HEK293 (cell line): Measurements from ENCODE around the gene VAMP8.

Experiments
- CTCF ChIP-seq: fragments of 450-650 bp; formaldehyde crosslinking; IDR thresholded peaks from 2 replicates; pipeline ENCODE4 v1.5.1; 2016; ENCODE audit warnings: missing biosample characterization, missing genetic modification characterization
- ZFHX2 ChIP-seq: fragments of 450-650 bp; formaldehyde crosslinking; conservative IDR thresholded peaks from 2 replicates; pipeline ENCODE4 v1.5.1; 2016; ENCODE audit warnings: missing biosample characterization, missing genetic modification characterization
- ZNF549 ChIP-seq: fragments of 450-650 bp; IDR thresholded peaks from 2 replicates; pipeline ENCODE4 v1.5.1; 2018; ENCODE audit warnings: missing biosample characterization, missing genetic modification characterization, mild to moderate bottlenecking, inconsistent platforms, moderate library complexity
- TF ChIP-seq, protein P1 (sequence below): fragments of 450-650 bp; formaldehyde crosslinking; IDR thresholded peaks from 2 replicates; pipeline ENCODE4 v1.5.1; 2016; ENCODE audit warnings: missing biosample characterization, missing genetic modification characterization

DNA sequence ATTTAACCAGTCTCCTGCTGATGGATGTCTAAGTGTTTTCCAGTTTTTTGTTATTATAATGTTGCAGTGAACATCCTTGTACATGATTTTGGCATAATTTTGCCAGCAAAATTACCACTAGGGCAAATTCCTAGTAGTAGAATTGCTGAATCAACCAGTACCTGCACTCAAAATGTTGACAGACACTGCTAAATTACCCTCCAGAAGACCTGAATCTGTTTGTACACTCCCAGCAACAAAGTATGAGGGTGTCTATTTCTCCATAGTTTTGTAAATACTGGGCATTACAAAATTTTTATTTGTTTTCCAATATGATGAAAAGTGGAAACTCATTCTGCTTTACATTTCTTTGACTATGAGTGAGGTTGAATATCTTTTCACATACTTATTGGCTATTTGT lies 49.6 kb upstream of the VAMP8 start:
- no peak for TF ChIP-seq CTCF (tag by site-specific recombination)
- no peak for TF ChIP-seq ZFHX2 (tag by site-specific recombination)
- TF ChIP-seq, protein P1, sequence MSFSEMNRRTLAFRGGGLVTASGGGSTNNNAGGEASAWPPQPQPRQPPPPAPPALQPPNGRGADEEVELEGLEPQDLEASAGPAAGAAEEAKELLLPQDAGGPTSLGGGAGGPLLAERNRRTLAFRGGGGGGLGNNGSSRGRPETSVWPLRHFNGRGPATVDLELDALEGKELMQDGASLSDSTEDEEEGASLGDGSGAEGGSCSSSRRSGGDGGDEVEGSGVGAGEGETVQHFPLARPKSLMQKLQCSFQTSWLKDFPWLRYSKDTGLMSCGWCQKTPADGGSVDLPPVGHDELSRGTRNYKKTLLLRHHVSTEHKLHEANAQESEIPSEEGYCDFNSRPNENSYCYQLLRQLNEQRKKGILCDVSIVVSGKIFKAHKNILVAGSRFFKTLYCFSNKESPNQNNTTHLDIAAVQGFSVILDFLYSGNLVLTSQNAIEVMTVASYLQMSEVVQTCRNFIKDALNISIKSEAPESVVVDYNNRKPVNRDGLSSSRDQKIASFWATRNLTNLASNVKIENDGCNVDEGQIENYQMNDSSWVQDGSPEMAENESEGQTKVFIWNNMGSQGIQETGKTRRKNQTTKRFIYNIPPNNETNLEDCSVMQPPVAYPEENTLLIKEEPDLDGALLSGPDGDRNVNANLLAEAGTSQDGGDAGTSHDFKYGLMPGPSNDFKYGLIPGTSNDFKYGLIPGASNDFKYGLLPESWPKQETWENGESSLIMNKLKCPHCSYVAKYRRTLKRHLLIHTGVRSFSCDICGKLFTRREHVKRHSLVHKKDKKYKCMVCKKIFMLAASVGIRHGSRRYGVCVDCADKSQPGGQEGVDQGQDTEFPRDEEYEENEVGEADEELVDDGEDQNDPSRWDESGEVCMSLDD (tag by site-specific recombination), result no peak
- TF ChIP-seq ZNF549 (tag by site-specific recombination), result no peak
